ENCODE data around the gene GSN.

DNA sequence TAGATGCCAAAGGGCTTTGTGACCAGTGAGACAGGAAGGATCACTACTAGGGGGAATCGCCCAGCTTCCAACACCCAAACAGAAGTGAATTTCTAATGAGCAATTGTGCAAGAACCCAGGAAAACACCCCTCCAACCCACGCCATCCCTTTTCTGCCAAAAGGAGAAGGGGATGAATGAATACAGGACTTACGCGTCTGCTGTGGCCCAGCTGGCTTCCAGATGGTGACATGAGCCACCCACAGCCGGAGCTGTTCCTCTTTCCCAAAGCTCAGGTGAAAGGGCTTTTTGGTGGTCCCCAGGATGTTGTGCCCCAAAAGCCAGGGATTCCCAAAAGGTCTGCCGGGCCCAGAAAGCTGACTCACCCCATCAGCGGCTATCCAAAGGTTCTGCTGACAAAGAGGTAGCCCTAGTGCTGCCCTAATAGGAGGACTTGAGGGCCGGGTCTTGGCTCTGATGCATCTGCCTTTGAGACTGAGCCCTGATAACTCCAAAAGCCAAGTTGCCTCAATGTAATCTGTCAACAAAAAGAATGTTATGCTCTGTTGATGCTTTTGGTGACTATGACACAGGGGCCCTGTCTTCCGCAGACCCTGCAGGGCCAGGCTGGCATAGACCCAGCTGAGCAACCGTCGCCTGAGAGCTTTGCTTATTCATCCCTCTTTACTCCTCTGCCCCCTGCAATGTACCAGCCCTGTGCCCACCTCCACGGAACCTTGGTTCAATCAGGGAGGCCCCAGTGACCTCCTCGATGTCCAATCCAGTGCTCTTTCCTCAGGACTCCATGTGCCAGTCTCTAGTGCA, 14.5 kb downstream of the GSN start:
- TF ChIP-seq, protein P1, sequence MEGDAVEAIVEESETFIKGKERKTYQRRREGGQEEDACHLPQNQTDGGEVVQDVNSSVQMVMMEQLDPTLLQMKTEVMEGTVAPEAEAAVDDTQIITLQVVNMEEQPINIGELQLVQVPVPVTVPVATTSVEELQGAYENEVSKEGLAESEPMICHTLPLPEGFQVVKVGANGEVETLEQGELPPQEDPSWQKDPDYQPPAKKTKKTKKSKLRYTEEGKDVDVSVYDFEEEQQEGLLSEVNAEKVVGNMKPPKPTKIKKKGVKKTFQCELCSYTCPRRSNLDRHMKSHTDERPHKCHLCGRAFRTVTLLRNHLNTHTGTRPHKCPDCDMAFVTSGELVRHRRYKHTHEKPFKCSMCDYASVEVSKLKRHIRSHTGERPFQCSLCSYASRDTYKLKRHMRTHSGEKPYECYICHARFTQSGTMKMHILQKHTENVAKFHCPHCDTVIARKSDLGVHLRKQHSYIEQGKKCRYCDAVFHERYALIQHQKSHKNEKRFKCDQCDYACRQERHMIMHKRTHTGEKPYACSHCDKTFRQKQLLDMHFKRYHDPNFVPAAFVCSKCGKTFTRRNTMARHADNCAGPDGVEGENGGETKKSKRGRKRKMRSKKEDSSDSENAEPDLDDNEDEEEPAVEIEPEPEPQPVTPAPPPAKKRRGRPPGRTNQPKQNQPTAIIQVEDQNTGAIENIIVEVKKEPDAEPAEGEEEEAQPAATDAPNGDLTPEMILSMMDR (IDR thresholded peaks at IDR 0.05): no peak
- TF ChIP-seq POLR2A (IDR thresholded peaks at IDR 0.05): peak in 1 of 2 donors; percentile 11

Data from gastroesophageal sphincter (tissue), 3 donors.